ENCODE data around the gene AQP10.
"Not testable (repeated sequence)": the region's sequence is repeated elsewhere in the genome, so short reads cannot be mapped to it uniquely, and the experiment has no call there.

Gene AQP10

GRCh38 chr1:154346276-154346917 is 25.5 kb downstream of the AQP10 start:
- no peak for DNase-seq

DNA sequence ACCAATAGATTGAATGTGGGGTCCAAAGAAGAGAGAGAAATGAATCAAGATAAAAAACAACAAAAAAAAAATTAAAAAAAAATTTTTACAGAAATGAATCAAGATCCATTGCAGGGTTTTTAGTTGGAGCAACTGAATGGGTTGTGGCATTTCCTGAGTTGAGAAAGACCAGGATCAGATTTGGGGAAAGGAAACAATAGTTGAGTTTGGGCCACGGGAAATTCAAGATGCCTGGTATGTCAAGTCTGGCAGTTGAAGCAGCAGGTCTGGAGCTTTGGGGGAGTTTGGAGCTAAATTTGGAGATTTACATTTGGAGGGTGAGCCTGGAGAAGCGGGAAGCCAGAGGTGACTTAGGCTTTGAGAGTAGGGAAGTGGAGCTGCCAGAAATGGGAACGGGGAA is 27.1 kb downstream of the AQP10 start:
- DNase-seq, result no peak

DNA sequence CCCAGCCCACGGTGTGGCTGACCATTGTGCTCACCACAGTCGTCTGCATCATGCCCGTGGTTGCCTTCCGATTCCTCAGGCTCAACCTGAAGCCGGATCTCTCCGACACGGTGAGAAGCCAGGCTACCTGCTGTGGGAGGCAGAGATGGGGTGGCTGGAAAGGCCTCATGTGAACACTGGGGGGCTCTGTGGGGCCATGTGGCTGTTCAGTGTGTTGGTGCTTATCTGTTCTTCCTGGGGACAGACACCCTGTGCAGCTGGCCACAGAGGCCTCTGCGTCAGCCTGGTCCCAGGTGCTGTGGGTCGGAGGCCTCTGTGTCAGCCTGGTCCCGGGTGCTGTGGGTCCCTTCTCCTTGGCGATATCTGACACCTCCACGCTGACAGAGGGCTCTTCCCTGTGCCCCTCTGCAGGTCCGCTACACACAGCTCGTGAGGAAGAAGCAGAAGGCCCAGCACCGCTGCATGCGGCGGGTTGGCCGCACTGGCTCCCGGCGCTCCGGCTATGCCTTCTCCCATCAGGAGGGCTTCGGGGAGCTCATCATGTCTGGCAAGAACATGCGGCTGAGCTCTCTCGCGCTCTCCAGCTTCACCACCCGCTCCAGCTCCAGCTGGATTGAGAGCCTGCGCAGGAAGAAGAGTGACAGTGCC is 27.7 kb downstream of the AQP10 start:
- no peak for DNase-seq

DNA sequence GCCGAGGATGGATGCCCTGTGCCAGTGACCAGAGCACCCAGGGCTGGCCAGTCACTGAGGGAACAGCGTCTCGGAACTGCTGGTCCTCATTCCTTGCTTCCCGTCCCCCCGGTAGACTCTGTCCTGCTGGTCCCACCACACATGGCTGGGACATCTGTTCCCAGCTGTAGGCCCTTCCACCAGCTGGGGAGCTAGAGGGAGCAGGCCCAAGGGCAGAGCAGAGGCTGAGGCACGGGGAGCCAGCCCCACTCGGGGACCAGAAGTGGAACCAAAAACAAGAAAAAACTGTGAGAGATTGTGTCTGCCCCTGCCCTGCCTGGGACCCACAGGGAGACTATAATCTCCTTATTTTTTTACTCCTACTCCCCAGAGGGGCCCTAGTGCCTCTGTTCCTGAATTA is 28.2 kb downstream of the AQP10 start:
- no peak for DNase-seq

- DNase-seq, result no peak
Observed at GRCh38 chr1:154350383-154350782, 29.5 kb downstream of the AQP10 start.

- peak; percentile 57 for DNase-seq
Observed at GRCh38 chr1:154351363-154352068, 30.6 kb downstream of the AQP10 start.

DNA sequence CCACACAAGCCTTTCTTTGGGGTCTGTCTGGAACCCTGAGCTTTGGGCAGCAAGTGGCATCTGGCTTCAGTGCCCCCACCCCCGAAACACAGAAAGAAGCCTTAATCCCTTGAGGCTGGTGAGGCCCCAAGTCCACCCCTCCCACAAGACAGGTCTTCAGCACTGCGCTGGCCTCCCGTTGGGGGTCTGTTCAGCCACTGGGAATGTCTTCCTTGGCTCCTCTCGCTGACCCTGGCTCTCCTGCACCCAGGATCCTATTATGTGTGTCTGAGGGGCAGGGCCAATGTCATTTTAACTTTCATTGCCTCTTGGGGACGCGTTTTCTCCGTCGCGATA is 31.3 kb downstream of the AQP10 start:
- no peak for DNase-seq

DNA sequence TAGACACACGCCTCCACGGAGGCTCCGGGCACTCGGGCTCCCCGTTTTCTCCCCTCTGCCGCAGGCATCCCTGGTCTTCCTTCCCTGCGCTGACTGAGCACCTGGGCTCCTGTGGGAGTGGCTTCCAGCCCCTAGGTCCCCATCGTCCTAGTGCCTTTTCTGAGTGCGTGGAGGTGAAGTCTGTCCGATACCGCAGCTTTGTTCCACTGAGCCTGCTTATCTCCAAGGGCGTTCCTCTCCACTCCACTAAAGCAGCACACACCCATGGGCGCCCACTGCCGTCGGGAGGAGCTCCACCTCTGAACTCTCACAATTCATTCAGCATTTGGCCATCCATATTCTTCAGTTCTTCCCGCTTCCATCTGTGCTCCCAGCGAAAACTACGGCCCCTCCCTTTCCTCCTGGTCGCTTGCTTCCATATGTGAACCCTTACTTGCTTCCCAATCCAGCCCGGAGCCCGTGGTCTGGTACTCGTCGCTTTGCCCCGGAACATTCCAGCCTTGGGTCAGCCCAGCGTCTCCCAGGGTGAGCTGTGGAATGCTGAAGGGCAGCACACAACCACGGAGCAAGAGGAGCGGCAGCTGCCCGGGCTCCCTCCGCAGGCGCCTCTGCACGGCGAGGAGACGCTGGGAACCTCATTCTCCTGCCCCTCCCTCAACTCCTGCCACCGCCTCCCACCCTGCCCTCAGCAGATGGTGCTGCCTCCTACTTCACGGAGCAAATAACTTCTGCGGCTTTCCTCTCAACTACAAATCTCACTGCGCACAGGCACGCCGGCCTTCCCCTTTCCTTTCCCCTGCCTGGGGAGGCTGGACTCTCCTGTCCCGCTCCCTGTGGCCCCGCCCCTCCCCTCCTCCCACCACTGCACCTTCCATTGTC is 31.9 kb downstream of the AQP10 start:
- DNase-seq, result peak; percentile 82

- DNase-seq, result peak; percentile 19
Observed at GRCh38 chr1:154353460-154353904, 32.6 kb downstream of the AQP10 start.

DNA sequence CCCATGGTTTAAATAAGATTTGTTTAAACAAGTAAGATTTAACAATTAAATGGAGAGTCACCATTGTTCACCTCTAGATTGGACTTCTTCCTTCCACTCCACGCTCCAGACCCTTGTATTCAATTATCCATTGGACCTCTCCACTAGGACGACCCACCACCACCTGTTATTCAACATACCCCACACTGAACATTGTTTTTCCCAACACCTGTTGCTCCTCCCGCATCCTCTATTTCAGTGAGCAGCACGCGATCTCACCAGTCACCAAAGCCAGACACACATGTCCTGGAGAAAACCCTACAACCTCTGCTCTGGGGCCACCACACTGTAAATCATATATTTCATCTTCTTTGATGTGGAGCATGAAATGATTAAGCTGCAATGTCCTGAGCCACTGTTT is 33.1 kb downstream of the AQP10 start:
- no peak for DNase-seq

GRCh38 chr1:154358519-154358918 is 37.6 kb downstream of the AQP10 start:
- DNase-seq, result no peak

DNA sequence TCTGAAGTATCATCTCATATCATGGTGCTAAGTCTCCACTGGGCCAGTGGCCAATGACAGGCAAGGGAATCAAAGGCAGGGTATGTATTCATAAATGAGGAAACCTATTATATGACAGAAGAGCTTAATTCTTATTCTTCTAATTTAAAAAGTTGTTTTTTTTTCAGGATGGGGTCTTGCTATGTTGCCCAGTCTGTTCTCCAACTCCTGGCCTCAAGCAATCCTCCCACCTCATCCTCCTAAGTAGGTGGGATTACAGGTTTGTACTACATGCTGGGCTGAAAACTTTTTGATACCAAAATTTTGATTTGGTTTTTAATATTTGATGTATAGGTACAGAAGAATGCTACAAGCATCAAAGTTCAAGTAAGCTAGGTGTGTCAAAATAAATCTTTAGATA is 39.4 kb downstream of the AQP10 start:
- DNase-seq, result no peak

GRCh38 chr1:154360881-154361280 is 40.0 kb downstream of the AQP10 start:
- not testable (repeated sequence) for DNase-seq

DNA sequence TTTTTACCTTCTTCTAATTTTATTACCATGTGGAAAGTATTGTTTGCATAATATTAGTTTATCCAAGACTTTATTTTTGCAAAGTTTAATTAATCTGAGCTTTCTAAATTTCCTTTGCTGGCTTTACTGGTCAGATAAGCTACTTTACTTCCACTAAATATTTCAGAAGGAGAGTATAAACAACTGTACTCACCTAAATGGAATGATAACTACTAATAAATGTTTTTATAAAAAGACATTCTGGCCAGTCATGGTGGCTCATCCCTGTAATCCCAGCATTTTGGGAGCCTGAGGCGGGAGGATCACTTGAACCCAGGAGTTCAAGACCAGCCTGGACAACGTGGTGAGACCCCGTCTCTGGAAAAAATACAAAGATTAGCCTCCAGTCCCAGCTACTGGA is 40.5 kb downstream of the AQP10 start:
- DNase-seq, result no peak

DNA sequence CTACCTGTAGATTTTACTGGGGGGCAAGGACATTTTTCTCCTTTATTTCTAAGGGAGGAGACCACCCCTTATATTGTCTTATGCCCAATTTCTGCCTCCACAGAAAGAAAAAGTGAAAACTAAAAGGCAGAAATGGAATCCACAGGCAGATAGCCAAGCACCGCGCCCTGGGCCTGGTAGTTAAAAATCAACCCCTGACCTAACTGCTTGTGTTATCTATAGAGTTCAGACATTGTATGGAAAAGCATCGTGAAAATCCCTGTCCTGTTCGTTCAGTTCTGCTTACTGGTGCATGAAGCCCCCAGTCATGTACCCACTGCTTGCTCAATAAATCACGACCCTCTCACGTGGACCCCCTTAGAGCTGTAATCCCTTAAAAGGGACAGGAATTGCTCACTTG is 50.5 kb downstream of the AQP10 start:
- no peak for DNase-seq

GRCh38 chr1:154373777-154374357 is 53.0 kb downstream of the AQP10 start:
- DNase-seq, result not testable (repeated sequence)

All from DMS 273 treated with DMSO at 0.1 percent for 48 hours (cell line).